ENCODE results near the gene RSRP1. TPM values are rescaled to one million over a fixed set of nuclear protein-coding genes. Genes with fewer than 3 reads are reported as not detected.

Gene RSRP1
- total RNA-seq, 1 experiment from 2014 or later, result 55.1 TPM

DNA sequence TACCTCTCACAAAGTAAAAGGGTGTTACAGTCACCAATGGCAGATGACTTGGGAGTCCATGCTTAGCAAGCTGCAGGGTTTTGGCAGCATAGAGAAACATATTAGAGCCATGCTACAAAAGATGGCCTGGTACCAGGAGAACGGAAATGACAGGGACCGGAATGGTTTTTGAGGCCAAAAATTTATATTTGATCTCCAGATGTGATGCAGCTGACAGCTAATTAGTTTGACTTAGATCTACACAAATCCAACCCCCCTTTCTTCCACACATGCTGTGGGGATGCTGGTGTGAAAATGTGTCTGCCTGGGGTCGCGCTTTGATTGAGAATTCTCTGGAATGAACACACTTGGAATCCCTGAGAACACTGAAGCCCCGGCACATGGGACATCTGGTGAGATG lies 41.5 kb downstream of the RSRP1 start:
- WGBS (ENCODE audit: extremely low coverage, insufficient read length, low lambda C conversion rate), result no CpG with 5 or more reads among the region's 5 CpGs
- Histone ChIP-seq H2BK120ac (ENCODE audit: low read depth, low read length, poor library complexity, severe bottlenecking) (no peak overlapping the region), H3K23ac (ENCODE audit: insufficient read length, low read depth, low read length) (no peak overlapping the region), H3K18ac (ENCODE audit: insufficient read length, low read depth, low read length) (no peak overlapping the region), H3K9me3 (ENCODE audit: control insufficient read depth, low read depth, low read length) (no peaks in the 10 kb centered on the region), H3T11ph (ENCODE audit: low read length) (no peak overlapping the region), H3K79me1 (ENCODE audit: insufficient read depth, low read depth, low read length, poor library complexity, severe bottlenecking) (no peaks in the 10 kb centered on the region), H2BK12ac (ENCODE audit: insufficient read length, low read depth, low read length) (no peak overlapping the region), H4K5ac (ENCODE audit: insufficient read length, low read depth, low read length) (no peak overlapping the region), H3K4ac (ENCODE audit: low read depth, low read length) (no peak overlapping the region), H3K27ac (ENCODE audit: insufficient read length, low read depth, low read length) (no peak overlapping the region), H2BK5ac (ENCODE audit: insufficient read length, low read length) (no peak overlapping the region), H4K20me1 (ENCODE audit: control insufficient read depth, insufficient read depth, insufficient read length) (no peaks in the 10 kb centered on the region), H3K9ac (ENCODE audit: extremely low read depth, insufficient read length, low read length) (no peak overlapping the region), H4K8ac (replicated peaks; ENCODE audit: insufficient read length, low read depth, low read length) (no peak overlapping the region), H3K56ac (ENCODE audit: insufficient read length, low read depth, low read length) (no peak overlapping the region), H3K4me2 (ENCODE audit: insufficient read depth, insufficient read length, low read length) (no peak overlapping the region), H2AFZ (ENCODE audit: low read length) (no peak overlapping the region), H3K27me3 (ENCODE audit: insufficient read depth, low read length) (no peaks in the 10 kb centered on the region), H2BK20ac (ENCODE audit: low read depth, low read length, poor library complexity, severe bottlenecking) (no peak overlapping the region), H3K4me1 (ENCODE audit: insufficient read depth, low read length) (no peaks in the 10 kb centered on the region), H2BK15ac (ENCODE audit: low read depth, low read length) (no peak overlapping the region), H3K14ac (ENCODE audit: insufficient read depth, low read length) (no peak overlapping the region), H2AK5ac (ENCODE audit: insufficient read length, low read length) (no peak overlapping the region), H4K91ac (ENCODE audit: insufficient read length, low read depth, low read length) (no peak overlapping the region), H3K23me2 (ENCODE audit: insufficient read length, low read depth, low read length, poor library complexity, severe bottlenecking) (no peaks in the 10 kb centered on the region), H3K79me2 (ENCODE audit: insufficient read depth, low read length) (no peaks in the 10 kb centered on the region)
- TF ChIP-seq, protein P1, sequence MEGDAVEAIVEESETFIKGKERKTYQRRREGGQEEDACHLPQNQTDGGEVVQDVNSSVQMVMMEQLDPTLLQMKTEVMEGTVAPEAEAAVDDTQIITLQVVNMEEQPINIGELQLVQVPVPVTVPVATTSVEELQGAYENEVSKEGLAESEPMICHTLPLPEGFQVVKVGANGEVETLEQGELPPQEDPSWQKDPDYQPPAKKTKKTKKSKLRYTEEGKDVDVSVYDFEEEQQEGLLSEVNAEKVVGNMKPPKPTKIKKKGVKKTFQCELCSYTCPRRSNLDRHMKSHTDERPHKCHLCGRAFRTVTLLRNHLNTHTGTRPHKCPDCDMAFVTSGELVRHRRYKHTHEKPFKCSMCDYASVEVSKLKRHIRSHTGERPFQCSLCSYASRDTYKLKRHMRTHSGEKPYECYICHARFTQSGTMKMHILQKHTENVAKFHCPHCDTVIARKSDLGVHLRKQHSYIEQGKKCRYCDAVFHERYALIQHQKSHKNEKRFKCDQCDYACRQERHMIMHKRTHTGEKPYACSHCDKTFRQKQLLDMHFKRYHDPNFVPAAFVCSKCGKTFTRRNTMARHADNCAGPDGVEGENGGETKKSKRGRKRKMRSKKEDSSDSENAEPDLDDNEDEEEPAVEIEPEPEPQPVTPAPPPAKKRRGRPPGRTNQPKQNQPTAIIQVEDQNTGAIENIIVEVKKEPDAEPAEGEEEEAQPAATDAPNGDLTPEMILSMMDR (conservative IDR thresholded peaks at IDR 0.05), result no peak
- H3K27ac Mint-ChIP-seq, result no peak overlapping the region
- H3K36me3 Mint-ChIP-seq (ENCODE audit: insufficient read depth in 1 of 3, low read depth in 3 of 3), result no peaks in the 10 kb centered on the region
- H3K4me3 Mint-ChIP-seq, result no peak overlapping the region
- peaks cover 8 to 19% of the 10 kb centered on the region in 2 experiments for H3K4me1 Mint-ChIP-seq
- DNase-seq, result no peak
- no peaks in the 10 kb centered on the region; a peak in 1 of 5 replicates for H3K9me3 Mint-ChIP-seq
- no peaks in the 10 kb centered on the region for H3K27me3 Mint-ChIP-seq (ENCODE audit: low read depth)
